Measurements from ENCODE around the gene DIP2C. TPM values are rescaled to one million over a fixed set of nuclear protein-coding genes. Genes with fewer than 3 reads are reported as not detected.

The DIP2C gene
- total and polyA plus RNA-seq, 2 donors from 2014 or later: 6.2 to 22.6 TPM

- Histone ChIP-seq H3K4me1 (ENCODE audit: control insufficient read depth in 2 of 3, insufficient read depth in 2 of 3, low read depth in 1 of 3, low read length in 3 of 3) (peaks cover 0 to 30% (median 14%) of the 10 kb centered on the region in 3 donors), H3K9ac (ENCODE audit: low read length in 3 of 3) (no peak overlapping the region), H3K4me3 (ENCODE audit: low read length in 3 of 3) (no peak overlapping the region), H3K36me3 (ENCODE audit: control insufficient read depth in 2 of 3, insufficient read depth in 3 of 3, low read length in 3 of 3) (no peaks in the 10 kb centered on the region), H3K27me3 (ENCODE audit: control insufficient read depth, insufficient read depth, low read length) (no peaks in the 10 kb centered on the region), H3K27ac (ENCODE audit: low read depth in 2 of 2, low read length in 2 of 2) (no peak overlapping the region), H3K9me3 (ENCODE audit: control insufficient read depth in 2 of 3, insufficient read depth in 1 of 3, low read length in 3 of 3) (no peaks in the 10 kb centered on the region)
- TF ChIP-seq, protein P1, sequence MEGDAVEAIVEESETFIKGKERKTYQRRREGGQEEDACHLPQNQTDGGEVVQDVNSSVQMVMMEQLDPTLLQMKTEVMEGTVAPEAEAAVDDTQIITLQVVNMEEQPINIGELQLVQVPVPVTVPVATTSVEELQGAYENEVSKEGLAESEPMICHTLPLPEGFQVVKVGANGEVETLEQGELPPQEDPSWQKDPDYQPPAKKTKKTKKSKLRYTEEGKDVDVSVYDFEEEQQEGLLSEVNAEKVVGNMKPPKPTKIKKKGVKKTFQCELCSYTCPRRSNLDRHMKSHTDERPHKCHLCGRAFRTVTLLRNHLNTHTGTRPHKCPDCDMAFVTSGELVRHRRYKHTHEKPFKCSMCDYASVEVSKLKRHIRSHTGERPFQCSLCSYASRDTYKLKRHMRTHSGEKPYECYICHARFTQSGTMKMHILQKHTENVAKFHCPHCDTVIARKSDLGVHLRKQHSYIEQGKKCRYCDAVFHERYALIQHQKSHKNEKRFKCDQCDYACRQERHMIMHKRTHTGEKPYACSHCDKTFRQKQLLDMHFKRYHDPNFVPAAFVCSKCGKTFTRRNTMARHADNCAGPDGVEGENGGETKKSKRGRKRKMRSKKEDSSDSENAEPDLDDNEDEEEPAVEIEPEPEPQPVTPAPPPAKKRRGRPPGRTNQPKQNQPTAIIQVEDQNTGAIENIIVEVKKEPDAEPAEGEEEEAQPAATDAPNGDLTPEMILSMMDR (IDR thresholded peaks at IDR 0.05; ENCODE audit: borderline replicate concordance, extremely low read depth, insufficient read depth): no peak
- FAIRE-seq (no peak), DNase-seq (peak in 1 of 5 donors; percentile 77)
- intact Hi-C loops (cut with DNase I): no loop called here
Measured at GRCh38 chr10:628386-629045, 61.0 kb downstream of the DIP2C start.

DNA sequence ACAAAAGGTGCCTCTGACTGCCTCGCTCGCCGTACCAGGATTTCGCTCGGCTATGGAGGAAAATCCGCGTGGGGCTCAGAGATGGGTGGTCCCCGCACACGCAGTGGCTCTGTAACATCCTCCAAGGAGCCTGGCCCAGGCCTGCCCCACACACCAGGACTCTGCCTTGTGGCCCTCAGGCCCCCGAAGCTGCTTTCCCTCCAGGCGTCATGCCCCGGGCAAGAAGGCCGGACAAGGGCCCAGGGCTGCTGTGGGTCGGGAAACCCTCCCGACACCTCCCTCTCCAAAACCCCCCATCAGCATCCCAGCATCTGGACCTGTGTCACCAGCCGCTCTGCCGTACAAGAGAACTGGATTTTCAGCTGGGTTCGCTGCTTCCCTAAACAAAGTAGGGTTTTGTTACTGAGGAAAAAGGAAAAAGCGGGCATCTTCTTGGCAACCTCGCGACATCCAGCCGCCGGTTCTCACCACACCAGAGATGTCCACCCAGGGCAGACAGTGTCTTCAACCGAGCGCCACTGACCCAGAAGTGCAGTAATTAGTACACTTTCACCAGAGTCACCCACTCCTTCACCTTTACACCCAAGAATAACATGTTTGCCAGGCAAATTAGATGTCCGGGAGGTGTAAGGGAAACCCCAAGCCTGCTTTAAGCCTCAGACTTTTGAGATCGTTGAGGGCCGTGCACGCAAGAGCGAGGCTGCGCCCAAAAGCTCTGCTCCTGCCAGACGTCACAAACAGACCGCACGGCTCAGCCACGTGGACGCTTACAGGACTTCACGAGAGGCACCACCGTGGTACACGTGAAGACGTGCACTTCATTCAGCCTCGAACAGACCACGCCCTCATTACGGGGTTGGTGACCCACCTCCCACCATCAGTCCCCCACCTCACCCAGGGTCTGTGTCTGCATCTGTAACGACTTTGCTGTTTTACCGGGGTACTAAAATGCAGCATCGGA is 62.2 kb downstream of the DIP2C start:
- DNase-seq (no peak), FAIRE-seq (no peak)
- intact Hi-C loops (cut with DNase I): no loop called here
- no peak overlapping the region for H3K4me3 ChIP-seq (ENCODE audit: low read length in 3 of 3)
- H3K36me3 ChIP-seq (ENCODE audit: control insufficient read depth in 2 of 3, insufficient read depth in 3 of 3, low read length in 3 of 3): no peaks in the 10 kb centered on the region
- TF ChIP-seq, protein P1 (IDR thresholded peaks at IDR 0.05; ENCODE audit: borderline replicate concordance, extremely low read depth, insufficient read depth): no peak
- no peak overlapping the region for H3K27ac ChIP-seq (ENCODE audit: low read depth in 2 of 2, low read length in 2 of 2)
- peaks cover 0 to 28% (median 22%) of the 10 kb centered on the region in 3 donors for H3K4me1 ChIP-seq (ENCODE audit: control insufficient read depth in 2 of 3, insufficient read depth in 2 of 3, low read depth in 1 of 3, low read length in 3 of 3)
- no peak overlapping the region for H3K9ac ChIP-seq (ENCODE audit: low read length in 3 of 3)
- H3K27me3 ChIP-seq (ENCODE audit: control insufficient read depth, insufficient read depth, low read length): no peaks in the 10 kb centered on the region
- no peaks in the 10 kb centered on the region for H3K9me3 ChIP-seq (ENCODE audit: control insufficient read depth in 2 of 3, insufficient read depth in 1 of 3, low read length in 3 of 3)

- H3K4me1 ChIP-seq (ENCODE audit: control insufficient read depth in 2 of 3, insufficient read depth in 2 of 3, low read depth in 1 of 3, low read length in 3 of 3): peaks cover 0 to 28% (median 25%) of the 10 kb centered on the region in 3 donors
- H3K27me3 ChIP-seq (ENCODE audit: control insufficient read depth, insufficient read depth, low read length): no peaks in the 10 kb centered on the region
- peak overlapping the region in 1 of 3 donors; percentile 65 for H3K9ac ChIP-seq (ENCODE audit: low read length in 3 of 3)
- peak overlapping the region; percentile 88 to 91 for H3K27ac ChIP-seq (ENCODE audit: low read depth in 2 of 2, low read length in 2 of 2)
- DNase-seq (peak in 1 of 5 donors; percentile 73), FAIRE-seq (no peak)
- no peaks in the 10 kb centered on the region for H3K36me3 ChIP-seq (ENCODE audit: control insufficient read depth in 2 of 3, insufficient read depth in 3 of 3, low read length in 3 of 3)
- H3K4me3 ChIP-seq (ENCODE audit: low read length in 3 of 3): no peak overlapping the region
- TF ChIP-seq, protein P1 (IDR thresholded peaks at IDR 0.05; ENCODE audit: borderline replicate concordance, extremely low read depth, insufficient read depth): no peak
- no peaks in the 10 kb centered on the region for H3K9me3 ChIP-seq (ENCODE audit: control insufficient read depth in 2 of 3, insufficient read depth in 1 of 3, low read length in 3 of 3)
- intact Hi-C loops (cut with DNase I): no loop called here
Measured at GRCh38 chr10:625751-626711, 63.4 kb downstream of the DIP2C start.

Measured in kidney (tissue), 14 donors.